ENCODE measurements around the gene KRT85. TPM values are rescaled to one million over a fixed set of nuclear protein-coding genes. Genes with fewer than 3 reads are reported as not detected.
A peak's percentile ranks its signal among the peaks of the same experiment; 100 is the strongest.

KRT85 gene
- total and polyA plus RNA-seq, 3 donors from 2014 or later = 0.71 to 1.5 (median 0.74) TPM

DNA sequence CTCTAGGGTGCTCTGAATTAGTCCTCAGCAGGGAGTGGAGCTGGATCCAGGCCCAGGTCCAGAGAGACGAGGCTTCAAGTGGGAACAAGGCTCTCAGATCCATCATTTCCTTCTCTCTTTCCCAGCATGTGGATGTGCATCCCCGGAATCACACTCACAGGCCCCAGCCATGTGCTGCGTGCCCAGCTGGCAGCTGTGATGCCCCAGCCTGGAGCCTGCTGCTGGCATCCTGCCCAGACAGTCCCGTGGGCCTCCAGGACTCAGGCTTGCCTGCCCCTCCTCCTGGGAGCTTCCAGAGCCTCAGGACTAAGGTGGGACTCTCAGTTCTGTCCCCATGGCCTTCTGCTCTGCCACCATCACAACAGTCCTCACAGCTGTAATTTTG is 24.3 kb upstream of the KRT85 start:
- intact Hi-C loops (cut with DNase I; ENCODE audit: low total_unique reads) = no loop called here
- peaks cover 4% of the 10 kb centered on the region for H3K4me1 ChIP-seq
- H3K27ac ChIP-seq = no peak overlapping the region
- no peak overlapping the region for H3K4me3 ChIP-seq
- no peak for TF ChIP-seq POLR2A (IDR thresholded peaks at IDR 0.05)
- TF ChIP-seq, protein P1, sequence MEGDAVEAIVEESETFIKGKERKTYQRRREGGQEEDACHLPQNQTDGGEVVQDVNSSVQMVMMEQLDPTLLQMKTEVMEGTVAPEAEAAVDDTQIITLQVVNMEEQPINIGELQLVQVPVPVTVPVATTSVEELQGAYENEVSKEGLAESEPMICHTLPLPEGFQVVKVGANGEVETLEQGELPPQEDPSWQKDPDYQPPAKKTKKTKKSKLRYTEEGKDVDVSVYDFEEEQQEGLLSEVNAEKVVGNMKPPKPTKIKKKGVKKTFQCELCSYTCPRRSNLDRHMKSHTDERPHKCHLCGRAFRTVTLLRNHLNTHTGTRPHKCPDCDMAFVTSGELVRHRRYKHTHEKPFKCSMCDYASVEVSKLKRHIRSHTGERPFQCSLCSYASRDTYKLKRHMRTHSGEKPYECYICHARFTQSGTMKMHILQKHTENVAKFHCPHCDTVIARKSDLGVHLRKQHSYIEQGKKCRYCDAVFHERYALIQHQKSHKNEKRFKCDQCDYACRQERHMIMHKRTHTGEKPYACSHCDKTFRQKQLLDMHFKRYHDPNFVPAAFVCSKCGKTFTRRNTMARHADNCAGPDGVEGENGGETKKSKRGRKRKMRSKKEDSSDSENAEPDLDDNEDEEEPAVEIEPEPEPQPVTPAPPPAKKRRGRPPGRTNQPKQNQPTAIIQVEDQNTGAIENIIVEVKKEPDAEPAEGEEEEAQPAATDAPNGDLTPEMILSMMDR (IDR thresholded peaks at IDR 0.05) = no peak
- 36 to 69% methylated on average over 4 of the region's 4 CpGs for WGBS, 2 donors
- DNase-seq = peak; percentile 57
- H3K27me3 ChIP-seq = no peaks in the 10 kb centered on the region
- H3K9me3 ChIP-seq = no peaks in the 10 kb centered on the region
- H3K36me3 ChIP-seq (ENCODE audit: low read depth, missing control alignments) = no peaks in the 10 kb centered on the region

DNA sequence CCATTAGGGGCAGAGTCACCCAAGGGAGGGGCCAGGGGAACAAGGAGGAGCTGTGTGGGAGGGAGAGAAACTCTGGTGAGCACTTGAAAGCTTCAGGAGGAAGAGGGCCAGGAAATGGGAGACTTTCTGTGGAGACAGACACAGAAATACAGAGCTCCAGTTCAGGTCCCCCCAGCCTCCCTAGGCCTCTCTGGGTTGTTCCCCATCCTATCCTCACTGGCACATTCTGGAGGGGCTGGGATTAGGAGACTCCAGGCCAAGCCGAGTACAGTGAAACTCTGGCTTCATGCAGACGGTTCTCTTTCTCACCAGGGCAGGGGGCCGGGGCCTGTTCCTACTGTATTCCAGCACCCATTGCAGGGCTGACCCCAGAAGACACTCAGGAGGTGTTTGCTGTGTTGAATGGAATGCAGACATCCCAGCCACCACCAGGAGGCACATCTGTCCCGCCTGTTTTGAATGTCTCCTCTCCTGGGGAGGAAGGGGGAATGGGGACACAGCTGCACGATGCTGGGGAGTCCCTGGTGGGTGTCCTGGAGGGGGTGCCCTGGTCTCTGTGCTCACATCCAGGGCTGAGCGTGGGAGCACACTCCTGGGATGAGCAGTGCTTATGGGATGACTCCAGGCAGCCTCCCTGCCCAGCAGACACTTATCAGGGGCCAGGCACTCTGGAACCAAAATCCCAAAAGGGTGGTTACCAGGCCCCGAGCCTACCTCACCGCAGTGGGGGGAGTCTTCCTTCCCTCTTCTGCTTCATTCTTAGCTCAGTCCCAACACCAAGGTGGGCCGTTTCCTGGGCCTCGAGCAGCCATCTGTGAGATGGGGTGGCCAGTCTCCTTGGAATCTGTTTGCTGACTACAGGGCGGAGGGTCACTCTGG is 23.7 kb upstream of the KRT85 start:
- Histone ChIP-seq H3K36me3 (ENCODE audit: low read depth, missing control alignments) (no peaks in the 10 kb centered on the region), H3K9me3 (no peaks in the 10 kb centered on the region), H3K27ac (no peak overlapping the region), H3K4me3 (no peak overlapping the region), H3K27me3 (no peaks in the 10 kb centered on the region), H3K4me1 (peaks cover 4% of the 10 kb centered on the region)
- DNase-seq = peak; percentile 45
- TF ChIP-seq POLR2A (IDR thresholded peaks at IDR 0.05) = no peak
- TF ChIP-seq, protein P1 (IDR thresholded peaks at IDR 0.05) = peak; percentile 44 to 57 (median 50)
- intact Hi-C loops (cut with DNase I; ENCODE audit: low total_unique reads) = no loop called here
- WGBS, 2 donors = 76 to 91% methylated on average over 5 to 11 of the region's 11 CpGs

DNA sequence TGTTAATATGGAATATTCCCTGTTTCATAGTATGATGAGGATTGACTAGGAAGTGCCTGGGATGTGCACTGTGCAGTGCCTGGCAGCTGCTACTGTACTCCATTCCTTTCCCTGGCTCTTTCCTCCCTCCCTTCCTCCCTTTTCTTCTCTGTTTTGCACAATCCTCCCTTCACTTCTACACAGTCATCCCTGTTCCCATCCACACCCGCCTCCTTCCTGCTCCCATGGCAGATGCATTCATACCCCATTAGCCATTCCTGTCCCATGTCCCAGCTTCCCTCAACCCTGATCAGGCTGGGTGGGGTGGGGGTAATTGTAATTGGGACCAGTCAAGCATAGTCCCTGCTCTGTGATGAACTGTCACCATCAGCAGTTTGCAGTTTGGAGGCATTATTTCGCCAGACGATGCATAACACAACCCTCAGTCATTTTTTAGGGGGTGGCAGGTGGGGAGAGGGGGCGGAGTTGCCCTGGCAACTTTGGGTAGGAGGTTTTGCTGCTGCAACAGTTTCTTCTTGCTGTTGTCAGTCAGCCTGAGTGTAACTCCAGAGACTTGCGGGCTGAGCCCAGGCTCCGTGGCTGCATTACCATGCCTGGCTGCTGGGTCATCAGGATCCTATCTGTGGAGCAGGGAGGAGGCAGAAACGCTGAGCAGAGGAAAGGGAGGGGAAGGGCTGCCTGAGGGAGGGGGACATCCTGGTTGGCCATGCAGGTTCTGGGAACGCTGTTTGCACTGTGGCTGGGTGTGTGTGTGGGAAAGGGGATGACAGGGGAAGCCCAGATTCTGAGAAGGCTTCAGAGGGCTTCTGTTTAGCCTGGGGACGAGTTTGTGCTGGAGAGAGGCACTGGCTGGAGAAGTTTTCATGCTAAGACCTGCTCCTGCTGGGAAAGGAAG is 22.3 kb upstream of the KRT85 start:
- Histone ChIP-seq H3K36me3 (ENCODE audit: low read depth, missing control alignments) (no peaks in the 10 kb centered on the region), H3K27me3 (no peaks in the 10 kb centered on the region), H3K4me1 (peaks cover 4% of the 10 kb centered on the region), H3K27ac (no peak overlapping the region), H3K9me3 (no peaks in the 10 kb centered on the region), H3K4me3 (no peak overlapping the region)
- no peak for DNase-seq
- intact Hi-C loops (cut with DNase I; ENCODE audit: low total_unique reads) = no loop called here
- TF ChIP-seq, protein P1 (IDR thresholded peaks at IDR 0.05) = no peak
- TF ChIP-seq POLR2A (IDR thresholded peaks at IDR 0.05) = no peak
- 65 to 71% methylated on average over 9 of the region's 9 CpGs for WGBS, 2 donors

DNA sequence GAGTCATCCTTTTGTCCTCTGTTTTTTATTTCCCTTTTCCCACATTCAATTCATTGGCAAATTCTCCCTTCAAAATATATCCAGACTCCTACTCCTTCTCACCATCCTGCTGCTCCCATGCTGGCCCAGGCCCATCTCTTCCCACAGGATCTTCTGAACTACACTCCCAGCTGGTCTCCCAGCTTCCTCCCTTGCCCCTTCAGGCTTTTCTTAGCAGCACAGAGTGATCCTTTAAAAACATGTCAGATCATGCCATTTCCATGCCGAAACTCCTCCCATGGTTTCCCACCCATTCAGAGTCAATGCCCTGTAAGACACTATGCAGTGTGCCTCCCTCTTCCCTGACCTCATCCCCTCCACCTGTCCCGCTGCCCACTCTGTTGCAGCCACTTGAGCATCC is 20.6 kb upstream of the KRT85 start:
- Histone ChIP-seq H3K27me3 (no peaks in the 10 kb centered on the region), H3K9me3 (no peaks in the 10 kb centered on the region), H3K4me1 (peaks cover 4% of the 10 kb centered on the region), H3K27ac (no peak overlapping the region), H3K4me3 (no peak overlapping the region), H3K36me3 (ENCODE audit: low read depth, missing control alignments) (no peaks in the 10 kb centered on the region)
- intact Hi-C loops (cut with DNase I; ENCODE audit: low total_unique reads) = no loop called here
- 81 to 83% methylated on average over 2 of the region's 2 CpGs for whole genome bisulfite sequencing, 2 donors
- TF ChIP-seq, protein P1 (IDR thresholded peaks at IDR 0.05) = no peak
- no peak for TF ChIP-seq POLR2A (IDR thresholded peaks at IDR 0.05)
- DNase-seq = no peak

Measured in testis (tissue), 3 donors.